CD4-positive, alpha-beta memory T cell (primary cell): ENCODE results near the gene SMPD3. TPM values are rescaled to one million over a fixed set of nuclear protein-coding genes. Genes with fewer than 3 reads are reported as not detected.

Experiments used
- CTCF ChIA-PET: fragments of 350-600 bp; sonication (Branson Sonifier 250); formaldehyde crosslinking; loops from one replicate; lab custom pipeline; 2021; ENCODE audit warnings: inconsistent platforms; ENCODE audit not compliant: partially characterized antibody; lab: Charles Lee
- POLR2A ChIA-PET: fragments of 350-600 bp; sonication (Branson Sonifier 250); formaldehyde crosslinking; loops from one replicate; lab custom pipeline; 2021; ENCODE audit not compliant: partially characterized antibody; lab: Charles Lee
- DNase-seq, 5 donors: peaks; one replicate each; pipeline versions ENCODE4 v3.0.0 to v3.0.0-alpha.2; 2020 to 2022; ENCODE audit warnings: mixed read lengths in 1 of 5
- H3K27ac ChIP-seq: one replicate; pipeline ENCODE4 v1.7.0; 2013; ENCODE audit warnings: low read depth, low read length
- H3K27me3 ChIP-seq: 2 replicates; pipeline ENCODE4 v1.7.0; 2013; ENCODE audit warnings: mild to moderate bottlenecking, low read length, moderate library complexity; ENCODE audit not compliant: insufficient read depth
- H3K36me3 ChIP-seq: 2 replicates; pipeline ENCODE4 v1.7.0; 2013; ENCODE audit warnings: mild to moderate bottlenecking, low read length, moderate library complexity; ENCODE audit not compliant: insufficient read depth
- H3K4me1 ChIP-seq: 2 replicates; pipeline ENCODE4 v1.7.0; 2013; ENCODE audit warnings: mild to moderate bottlenecking, low read length, moderate library complexity; ENCODE audit not compliant: insufficient read depth
- H3K4me3 ChIP-seq, 2 donors: one replicate each; pipeline ENCODE4 v1.7.0; 2013; ENCODE audit warnings: low read length in 2 of 2, mild to moderate bottlenecking in 1 of 2
- H3K9me3 ChIP-seq, 2 donors: one replicate each; pipeline ENCODE4 v1.7.0; 2013; ENCODE audit warnings: low read length in 2 of 2, control low read depth in 1 of 2; ENCODE audit not compliant: control insufficient read depth in 1 of 2
- H3K27ac Mint-ChIP-seq, 7 donors: one replicate each; pipeline ENCODE4 v1.8.0; 2020 to 2021; ENCODE audit warnings: mixed read lengths in 7 of 7, mild to moderate bottlenecking in 6 of 7, inconsistent platforms in 3 of 7, moderate library complexity in 3 of 7
- H3K27me3 Mint-ChIP-seq, 2 donors: one replicate each; pipeline ENCODE4 v1.8.0; 2020 to 2021; ENCODE audit warnings: mixed read lengths in 2 of 2
- H3K36me3 Mint-ChIP-seq, 2 donors: one replicate each; pipeline ENCODE4 v1.8.0; 2020 to 2021; ENCODE audit warnings: mixed read lengths in 2 of 2, inconsistent platforms in 1 of 2, mild to moderate bottlenecking in 1 of 2
- H3K4me1 Mint-ChIP-seq, 4 donors: one replicate each; pipeline ENCODE4 v1.8.0; 2020 to 2021; ENCODE audit warnings: mixed read lengths in 4 of 4, mild to moderate bottlenecking in 1 of 4
- H3K4me3 Mint-ChIP-seq, 8 donors: one replicate each; pipeline ENCODE4 v1.8.0; 2020 to 2021; ENCODE audit warnings: mixed read lengths in 8 of 8, mild to moderate bottlenecking in 7 of 8, moderate library complexity in 6 of 8, inconsistent platforms in 3 of 8
- H3K9me3 Mint-ChIP-seq, 8 donors: one replicate each; pipeline ENCODE4 v1.8.0; 2020 to 2021; ENCODE audit warnings: mixed read lengths in 8 of 8, mild to moderate bottlenecking in 5 of 8, inconsistent platforms in 3 of 8, moderate library complexity in 1 of 8
- intact Hi-C: fragments of 100-400 bp; cut with micrococcal nuclease; formaldehyde crosslinking; loops from one replicate; pipeline ENCODE4 v1.15.1; 2023
- polyA plus RNA-seq, 2 donors: library from polyadenylated mRNA; unstranded; fragments of 300-500 nt; fragmentation: Illumina TruSeq; gene quantifications; one replicate each; pipeline ENCODE4 v1.2.3, GENCODE V29; 2021
- total RNA-seq, 2 experiments: library from RNA; stranded (reverse); gene quantifications; one replicate each; pipeline ENCODE4 v1.2.3, GENCODE V29; 2021

Gene SMPD3
- total and polyA plus RNA-seq, 4 experiments from 2014 or later = 0.63 to 3.1 (median 0.87) TPM

GRCh38 chr16:68426347-68426652 lies 22.0 kb downstream of the SMPD3 start:
- Histone ChIP-seq H3K36me3 (no peaks in the 10 kb centered on the region), H3K9me3 (no peaks in the 10 kb centered on the region), H3K4me1 (peaks cover 17% of the 10 kb centered on the region), H3K27ac (no peak overlapping the region), H3K4me3 (no peak overlapping the region), H3K27me3 (no peaks in the 10 kb centered on the region)
- ChIA-PET CTCF (interaction anchor here (0.7 to 1.4 kb wide), 2 partner anchors 30 to 164 kb away, joined by 3 to 9 read pairs; no protein-coding TSS in a partner anchor), POLR2A (interaction anchor here (0.9 to 3.8 kb wide), 2 partner anchors 9 to 26 kb away, joined by 3 to 22 read pairs; no protein-coding TSS in a partner anchor)
- no peak for DNase-seq
- peak overlapping the region in 6 of 7 donors; percentile 6 to 69 (median 34) for H3K27ac Mint-ChIP-seq
- H3K36me3 Mint-ChIP-seq = no peaks in the 10 kb centered on the region
- peak overlapping the region in 1 of 8 donors; percentile 47 for H3K4me3 Mint-ChIP-seq
- no peaks in the 10 kb centered on the region for H3K9me3 Mint-ChIP-seq
- intact Hi-C loops = no loop called here
- no peaks in the 10 kb centered on the region for H3K27me3 Mint-ChIP-seq
- H3K4me1 Mint-ChIP-seq = peaks cover 18 to 37% (median 26%) of the 10 kb centered on the region in 4 donors

- Histone ChIP-seq H3K36me3 (no peaks in the 10 kb centered on the region), H3K4me1 (peaks cover 21% of the 10 kb centered on the region), H3K4me3 (no peak overlapping the region), H3K9me3 (no peaks in the 10 kb centered on the region), H3K27ac (no peak overlapping the region), H3K27me3 (no peaks in the 10 kb centered on the region)
- Mint-ChIP-seq H3K36me3 (no peaks in the 10 kb centered on the region), H3K27ac (peak overlapping the region in 6 of 7 donors; percentile 6 to 69 (median 34)), H3K4me1 (peaks cover 19 to 43% (median 31%) of the 10 kb centered on the region in 4 donors), H3K4me3 (peak overlapping the region in 1 of 8 donors; percentile 47), H3K27me3 (no peaks in the 10 kb centered on the region), H3K9me3 (peaks cover 0 to 3% (median 0%) of the 10 kb centered on the region in 8 donors)
- intact Hi-C loops = no loop called here
- ChIA-PET CTCF (interaction anchor here (1.0 to 1.4 kb wide), 2 partner anchors 29 to 95 kb away, joined by 3 to 9 read pairs; no protein-coding TSS in a partner anchor), POLR2A (interaction anchor here (0.9 to 3.8 kb wide), 2 partner anchors 9 to 27 kb away, joined by 3 to 22 read pairs; no protein-coding TSS in a partner anchor)
- no peak for DNase-seq
These were observed 22.6 kb downstream of the SMPD3 start for GRCh38 chr16:68425498-68426346.

- H3K36me3 Mint-ChIP-seq = no peaks in the 10 kb centered on the region
- H3K4me3 Mint-ChIP-seq = no peak overlapping the region
- no peaks in the 10 kb centered on the region for H3K27me3 Mint-ChIP-seq
- no peaks in the 10 kb centered on the region for H3K9me3 ChIP-seq
- intact Hi-C loops = no loop called here
- POLR2A ChIA-PET = interaction anchor here (1.4 to 1.6 kb wide), 2 partner anchors 22 to 25 kb away, joined by 3 to 7 read pairs; partner anchors contain the start of gene SMPD3
- no peaks in the 10 kb centered on the region for H3K27me3 ChIP-seq
- no peak overlapping the region for H3K27ac Mint-ChIP-seq
- H3K9me3 Mint-ChIP-seq = peaks cover 0 to 3% (median 0%) of the 10 kb centered on the region in 8 donors
- H3K27ac ChIP-seq = no peak overlapping the region
- peaks cover 39% of the 10 kb centered on the region for H3K4me1 ChIP-seq
- no peaks in the 10 kb centered on the region for H3K36me3 ChIP-seq
- no peak for DNase-seq
- CTCF ChIA-PET = interaction anchor here (0.8 to 1.4 kb wide), 2 partner anchors 18 to 97 kb away, joined by 3 read pairs; no protein-coding TSS in a partner anchor
- peaks cover 28 to 60% (median 46%) of the 10 kb centered on the region in 4 donors for H3K4me1 Mint-ChIP-seq
- H3K4me3 ChIP-seq = no peak overlapping the region
These were observed 24.5 kb downstream of the SMPD3 start for GRCh38 chr16:68423771-68424170.

GRCh38 chr16:68422396-68422960 lies 25.8 kb downstream of the SMPD3 start:
- Mint-ChIP-seq H3K4me3 (no peak overlapping the region), H3K27me3 (no peaks in the 10 kb centered on the region), H3K4me1 (peaks cover 41 to 73% (median 59%) of the 10 kb centered on the region in 4 donors), H3K27ac (peak overlapping the region in 3 of 7 donors; percentile 24 to 74 (median 68)), H3K36me3 (no peaks in the 10 kb centered on the region), H3K9me3 (peaks cover 0 to 3% (median 0%) of the 10 kb centered on the region in 8 donors)
- no peak overlapping the region for H3K4me3 ChIP-seq
- intact Hi-C loops = no loop called here
- no peak overlapping the region for H3K27ac ChIP-seq
- CTCF ChIA-PET = interaction anchor here (1.0 to 2.5 kb wide), 4 partner anchors 11 to 106 kb away, joined by 3 to 7 read pairs (median 4); no protein-coding TSS in a partner anchor
- no peaks in the 10 kb centered on the region for H3K27me3 ChIP-seq
- peaks cover 52% of the 10 kb centered on the region for H3K4me1 ChIP-seq
- POLR2A ChIA-PET = interaction anchor here (1.6 to 2.3 kb wide), 3 partner anchors 9 to 48 kb away, joined by 6 to 7 read pairs (median 7); partner anchors contain the start of gene SMPD3
- no peak for DNase-seq
- H3K36me3 ChIP-seq = no peaks in the 10 kb centered on the region
- H3K9me3 ChIP-seq = no peaks in the 10 kb centered on the region

GRCh38 chr16:68421076-68421475 lies 27.2 kb downstream of the SMPD3 start:
- H3K27me3 ChIP-seq = no peaks in the 10 kb centered on the region
- Mint-ChIP-seq H3K36me3 (no peaks in the 10 kb centered on the region), H3K27ac (peak overlapping the region in 6 of 7 donors; percentile 41 to 90 (median 62)), H3K9me3 (peaks cover 0 to 3% (median 0%) of the 10 kb centered on the region in 8 donors), H3K4me1 (peaks cover 47 to 84% (median 68%) of the 10 kb centered on the region in 4 donors), H3K27me3 (no peaks in the 10 kb centered on the region), H3K4me3 (no peak overlapping the region)
- no peaks in the 10 kb centered on the region for H3K36me3 ChIP-seq
- no peak overlapping the region for H3K4me3 ChIP-seq
- no peak for DNase-seq
- CTCF ChIA-PET = interaction anchor here (1.1 to 7.6 kb wide), 3 partner anchors 17 to 108 kb away, joined by 3 to 103 read pairs (median 7); no protein-coding TSS in a partner anchor
- intact Hi-C loops = no loop called here
- no peak overlapping the region for H3K27ac ChIP-seq
- H3K9me3 ChIP-seq = no peaks in the 10 kb centered on the region
- POLR2A ChIA-PET = interaction anchor here (0.7 to 2.3 kb wide), 5 partner anchors 8 to 49 kb away, joined by 3 to 7 read pairs (median 3); partner anchors contain the start of gene SMPD3
- H3K4me1 ChIP-seq = peaks cover 61% of the 10 kb centered on the region

- Mint-ChIP-seq H3K4me3 (no peak overlapping the region), H3K9me3 (peaks cover 0 to 3% (median 0%) of the 10 kb centered on the region in 8 donors), H3K27ac (peak overlapping the region in 4 of 7 donors; percentile 37 to 98 (median 66)), H3K4me1 (peaks cover 46 to 83% (median 66%) of the 10 kb centered on the region in 4 donors), H3K27me3 (no peaks in the 10 kb centered on the region), H3K36me3 (no peaks in the 10 kb centered on the region)
- Histone ChIP-seq H3K4me3 (no peak overlapping the region), H3K27me3 (no peaks in the 10 kb centered on the region), H3K4me1 (peaks cover 61% of the 10 kb centered on the region), H3K9me3 (no peaks in the 10 kb centered on the region), H3K36me3 (no peaks in the 10 kb centered on the region), H3K27ac (no peak overlapping the region)
- ChIA-PET POLR2A (interaction anchor here (0.7 to 1.4 kb wide), 4 partner anchors 9 to 28 kb away, joined by 3 to 4 read pairs (median 3); partner anchors contain the start of gene SMPD3), CTCF (interaction anchor here (0.7 to 7.6 kb wide), 4 partner anchors 15 to 108 kb away, joined by 3 to 103 read pairs (median 6); no protein-coding TSS in a partner anchor)
- intact Hi-C loops = no loop called here
- no peak for DNase-seq
These were observed 27.9 kb downstream of the SMPD3 start for GRCh38 chr16:68420366-68420942.
